ENCODE measurements around the gene MYRFL.

DNA sequence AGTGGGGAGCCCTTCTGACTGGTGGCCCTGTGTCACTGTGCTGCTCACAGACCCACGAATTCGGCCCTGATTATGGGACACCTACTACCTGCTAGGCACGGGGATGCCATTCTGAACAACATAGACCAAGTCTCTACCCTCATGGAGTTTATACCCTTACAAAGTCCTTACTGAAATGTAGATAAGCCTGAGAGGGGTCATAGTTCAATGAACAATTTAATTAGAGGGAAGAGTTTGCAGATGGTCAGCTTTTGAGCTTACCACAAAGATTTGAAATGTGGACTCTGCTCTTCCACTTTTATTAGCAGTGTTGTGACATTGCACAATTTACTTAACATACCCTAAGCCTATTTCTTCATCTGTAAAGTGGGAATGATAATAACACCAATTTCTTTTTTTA lies 161.1 kb downstream of the MYRFL start:
- TF ChIP-seq, protein P1, sequence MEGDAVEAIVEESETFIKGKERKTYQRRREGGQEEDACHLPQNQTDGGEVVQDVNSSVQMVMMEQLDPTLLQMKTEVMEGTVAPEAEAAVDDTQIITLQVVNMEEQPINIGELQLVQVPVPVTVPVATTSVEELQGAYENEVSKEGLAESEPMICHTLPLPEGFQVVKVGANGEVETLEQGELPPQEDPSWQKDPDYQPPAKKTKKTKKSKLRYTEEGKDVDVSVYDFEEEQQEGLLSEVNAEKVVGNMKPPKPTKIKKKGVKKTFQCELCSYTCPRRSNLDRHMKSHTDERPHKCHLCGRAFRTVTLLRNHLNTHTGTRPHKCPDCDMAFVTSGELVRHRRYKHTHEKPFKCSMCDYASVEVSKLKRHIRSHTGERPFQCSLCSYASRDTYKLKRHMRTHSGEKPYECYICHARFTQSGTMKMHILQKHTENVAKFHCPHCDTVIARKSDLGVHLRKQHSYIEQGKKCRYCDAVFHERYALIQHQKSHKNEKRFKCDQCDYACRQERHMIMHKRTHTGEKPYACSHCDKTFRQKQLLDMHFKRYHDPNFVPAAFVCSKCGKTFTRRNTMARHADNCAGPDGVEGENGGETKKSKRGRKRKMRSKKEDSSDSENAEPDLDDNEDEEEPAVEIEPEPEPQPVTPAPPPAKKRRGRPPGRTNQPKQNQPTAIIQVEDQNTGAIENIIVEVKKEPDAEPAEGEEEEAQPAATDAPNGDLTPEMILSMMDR (IDR thresholded peaks at IDR 0.05; ENCODE audit: poor library complexity): no peak
- TF ChIP-seq EZH2 (IDR thresholded peaks at IDR 0.05; ENCODE audit: borderline replicate concordance): no peak

All from hepatocyte (in vitro differentiated cells).